Measurements from ENCODE around the gene SUPT7L.

The SUPT7L gene

GRCh38 chr2:27653397-27653796 is 10.0 kb downstream of the SUPT7L start:
- no peak overlapping the region for H3K27ac ChIP-seq (ENCODE audit: low read depth, low read length, poor library complexity, severe bottlenecking)
- no peaks in the 10 kb centered on the region for H3K79me2 ChIP-seq (ENCODE audit: insufficient read depth, low read length)
- H3K36me3 ChIP-seq (ENCODE audit: insufficient read depth, low read length) = peaks cover 88% of the 10 kb centered on the region
- H3K4me1 ChIP-seq (ENCODE audit: insufficient read depth, low read length, severe bottlenecking) = no peaks in the 10 kb centered on the region
- no peaks in the 10 kb centered on the region for H3K27me3 ChIP-seq (ENCODE audit: insufficient read depth, low read length)
- no peaks in the 10 kb centered on the region for H3K9me2 ChIP-seq (ENCODE audit: low read depth, low read length)
- no peaks in the 10 kb centered on the region for H4K20me1 ChIP-seq (ENCODE audit: insufficient read depth, low read length)
- no peaks in the 10 kb centered on the region for H3F3A ChIP-seq (ENCODE audit: insufficient read depth, low read length)
- H3K9me3 ChIP-seq (ENCODE audit: low read length) = no peaks in the 10 kb centered on the region
- no peak overlapping the region for H3K9ac ChIP-seq (ENCODE audit: low read length)
- no peak overlapping the region for H3K4me2 ChIP-seq (ENCODE audit: low read length)
- no peak overlapping the region for H2AFZ ChIP-seq (ENCODE audit: low read length)
- TF ChIP-seq CTCF (IDR thresholded peaks at IDR 0.05; ENCODE audit: low read length) (no peak), EZH2 (IDR thresholded peaks at IDR 0.05; ENCODE audit: borderline replicate concordance, low read length) (no peak)
- H3K4me3 ChIP-seq (ENCODE audit: low read depth, low read length, poor library complexity, severe bottlenecking) = no peak overlapping the region

GRCh38 chr2:27652790-27653189 is 10.6 kb downstream of the SUPT7L start:
- Histone ChIP-seq H2AFZ (ENCODE audit: low read length) (no peak overlapping the region), H3K27me3 (ENCODE audit: insufficient read depth, low read length) (no peaks in the 10 kb centered on the region), H3K4me1 (ENCODE audit: insufficient read depth, low read length, severe bottlenecking) (no peaks in the 10 kb centered on the region), H3K9me3 (ENCODE audit: low read length) (no peaks in the 10 kb centered on the region), H3K4me3 (ENCODE audit: low read depth, low read length, poor library complexity, severe bottlenecking) (no peak overlapping the region), H3F3A (ENCODE audit: insufficient read depth, low read length) (no peaks in the 10 kb centered on the region), H3K4me2 (ENCODE audit: low read length) (no peak overlapping the region), H4K20me1 (ENCODE audit: insufficient read depth, low read length) (no peaks in the 10 kb centered on the region), H3K36me3 (ENCODE audit: insufficient read depth, low read length) (peaks cover 94% of the 10 kb centered on the region), H3K27ac (ENCODE audit: low read depth, low read length, poor library complexity, severe bottlenecking) (no peak overlapping the region), H3K79me2 (ENCODE audit: insufficient read depth, low read length) (no peaks in the 10 kb centered on the region), H3K9me2 (ENCODE audit: low read depth, low read length) (no peaks in the 10 kb centered on the region), H3K9ac (ENCODE audit: low read length) (no peak overlapping the region)
- TF ChIP-seq CTCF (IDR thresholded peaks at IDR 0.05; ENCODE audit: low read length) = no peak
- TF ChIP-seq EZH2 (IDR thresholded peaks at IDR 0.05; ENCODE audit: borderline replicate concordance, low read length) = no peak

GRCh38 chr2:27652341-27652740 is 11.1 kb downstream of the SUPT7L start:
- peaks cover 94% of the 10 kb centered on the region for H3K36me3 ChIP-seq (ENCODE audit: insufficient read depth, low read length)
- H3K4me1 ChIP-seq (ENCODE audit: insufficient read depth, low read length, severe bottlenecking) = no peaks in the 10 kb centered on the region
- H3K9me3 ChIP-seq (ENCODE audit: low read length) = no peaks in the 10 kb centered on the region
- no peak overlapping the region for H2AFZ ChIP-seq (ENCODE audit: low read length)
- H3K79me2 ChIP-seq (ENCODE audit: insufficient read depth, low read length) = no peaks in the 10 kb centered on the region
- H3K9me2 ChIP-seq (ENCODE audit: low read depth, low read length) = no peaks in the 10 kb centered on the region
- no peaks in the 10 kb centered on the region for H4K20me1 ChIP-seq (ENCODE audit: insufficient read depth, low read length)
- no peak overlapping the region for H3K4me3 ChIP-seq (ENCODE audit: low read depth, low read length, poor library complexity, severe bottlenecking)
- no peaks in the 10 kb centered on the region for H3K27me3 ChIP-seq (ENCODE audit: insufficient read depth, low read length)
- no peaks in the 10 kb centered on the region for H3F3A ChIP-seq (ENCODE audit: insufficient read depth, low read length)
- H3K9ac ChIP-seq (ENCODE audit: low read length) = no peak overlapping the region
- no peak overlapping the region for H3K4me2 ChIP-seq (ENCODE audit: low read length)
- TF ChIP-seq EZH2 (IDR thresholded peaks at IDR 0.05; ENCODE audit: borderline replicate concordance, low read length) (no peak), CTCF (IDR thresholded peaks at IDR 0.05; ENCODE audit: low read length) (no peak)
- H3K27ac ChIP-seq (ENCODE audit: low read depth, low read length, poor library complexity, severe bottlenecking) = no peak overlapping the region
